ENCODE measurements around the gene LHX1.

DNA sequence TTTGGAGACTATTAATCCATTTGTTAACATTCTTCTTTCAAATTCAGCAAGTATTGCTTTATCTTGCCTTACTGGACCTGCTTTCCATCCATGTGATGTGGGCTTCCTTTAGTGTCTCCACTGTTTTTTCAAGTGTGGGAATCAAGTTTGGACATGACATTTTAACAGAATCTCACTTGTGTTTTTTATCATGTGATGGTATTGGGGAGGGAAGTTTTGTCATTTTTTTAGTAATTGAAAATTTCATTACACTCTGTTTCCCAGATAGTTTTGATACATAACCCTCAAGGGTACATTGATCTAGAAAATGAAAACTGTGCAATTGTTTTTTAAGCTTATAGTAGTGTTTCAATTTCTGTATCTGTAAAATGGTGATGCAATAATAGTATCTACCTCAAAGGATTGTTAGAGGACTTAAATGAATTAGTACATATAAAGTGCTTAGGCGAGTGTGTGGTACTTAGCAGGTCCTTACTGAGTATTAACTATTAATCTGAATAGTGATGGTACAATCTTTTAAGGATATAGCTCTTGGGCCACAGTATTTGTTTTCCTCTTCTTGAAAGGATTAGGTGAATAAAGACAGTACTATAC lies 38.7 kb downstream of the LHX1 start:
- TF ChIP-seq RAD21 (IDR thresholded peaks at IDR 0.05; ENCODE audit: low read length) = no peak
- no peak for TF ChIP-seq CTCF (IDR thresholded peaks at IDR 0.05)
- no peak for TF ChIP-seq EP300 (IDR thresholded peaks at IDR 0.05; ENCODE audit: borderline replicate concordance in 1 of 2, low read depth in 1 of 2, low read length in 1 of 2)
